Colonic mucosa (tissue), 4 donors: ENCODE measurements around the gene SPPL3. TPM values are rescaled to one million over a fixed set of nuclear protein-coding genes. Genes with fewer than 3 reads are reported as not detected.
A peak's percentile ranks its signal among the peaks of the same experiment; 100 is the strongest.

Experiments used
- DNase-seq: peaks from one replicate; pipeline ENCODE4 v3.0.0-alpha.2; 2020
- H3K27ac ChIP-seq: fragments of 200-600 bp; one replicate; pipeline ENCODE4 v1.8.0; 2021
- H3K27me3 ChIP-seq: fragments of 200-600 bp; one replicate; pipeline ENCODE4 v1.8.0; 2021
- H3K36me3 ChIP-seq: fragments of 200-600 bp; one replicate; pipeline ENCODE4 v1.8.0; 2021
- H3K4me1 ChIP-seq: fragments of 200-600 bp; one replicate; pipeline ENCODE4 v1.8.0; 2021; ENCODE audit warnings: mild to moderate bottlenecking
- H3K4me3 ChIP-seq: fragments of 200-600 bp; one replicate; pipeline ENCODE4 v1.8.0; 2021
- H3K9ac ChIP-seq, 2 donors: one replicate each; pipeline ENCODE4 v1.7.0; 2013; ENCODE audit warnings: control low read depth in 2 of 2, low read depth in 2 of 2, low read length in 2 of 2
- H3K9me3 ChIP-seq: fragments of 200-600 bp; one replicate; pipeline ENCODE4 v1.8.0; 2021
- intact Hi-C: fragments of 100-400 bp; cut with DNase I; formaldehyde crosslinking; loops from one replicate; pipeline ENCODE4 v1.14.1; 2022
- total RNA-seq, 2 donors: library from RNA; stranded (reverse); fragmentation: NEBNext Ultra II Directional in 1 of 2; extraction: Animal tissue kit (Norgen Biotek cat#: 25700) in 1 of 2; gene quantifications; one replicate each; pipeline ENCODE4 v1.2.1, GENCODE V29; 2021
- TF ChIP-seq, protein P1 (sequence below): fragments of 200-600 bp; IDR thresholded peaks from one replicate; pipeline ENCODE4 v1.8.0; 2022; ENCODE audit warnings: antibody characterized with exemption, mild to moderate bottlenecking
- donor health status: healthy.
- donor health status: DM: no; HTN: no; CAD: no.
- donor health status: DM: no; HTN: no; CAD: no.

SPPL3 gene
- total RNA-seq, 2 donors from 2014 or later, result 44.7 to 55.2 TPM

DNA sequence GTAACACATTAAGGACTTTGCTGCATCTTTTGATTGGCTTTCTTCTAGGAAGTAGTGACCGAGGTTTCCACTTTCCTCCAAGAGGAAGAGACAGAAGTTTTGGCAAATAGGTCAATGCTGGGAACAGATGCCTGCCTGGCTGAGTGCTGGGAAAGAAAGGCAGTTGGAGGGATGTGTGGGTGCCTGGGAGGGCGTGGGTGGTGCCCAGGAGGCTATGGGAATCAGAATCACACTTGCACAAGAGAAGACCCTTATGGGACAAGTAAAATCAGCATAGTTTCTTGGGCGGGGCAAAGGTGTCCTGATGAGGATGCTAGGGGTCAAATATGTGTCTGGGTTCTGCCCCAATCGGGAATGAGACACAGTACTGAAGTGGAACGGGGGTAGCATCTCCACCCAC is 179.4 kb downstream of the SPPL3 start:
- Histone ChIP-seq H3K36me3 (no peaks in the 10 kb centered on the region), H3K4me3 (no peak overlapping the region), H3K27ac (no peak overlapping the region), H3K27me3 (no peaks in the 10 kb centered on the region), H3K4me1 (peaks cover 3% of the 10 kb centered on the region), H3K9me3 (no peaks in the 10 kb centered on the region), H3K9ac (peak overlapping the region in 1 of 2 donors; percentile 95)
- DNase-seq, result no peak
- TF ChIP-seq, protein P1, sequence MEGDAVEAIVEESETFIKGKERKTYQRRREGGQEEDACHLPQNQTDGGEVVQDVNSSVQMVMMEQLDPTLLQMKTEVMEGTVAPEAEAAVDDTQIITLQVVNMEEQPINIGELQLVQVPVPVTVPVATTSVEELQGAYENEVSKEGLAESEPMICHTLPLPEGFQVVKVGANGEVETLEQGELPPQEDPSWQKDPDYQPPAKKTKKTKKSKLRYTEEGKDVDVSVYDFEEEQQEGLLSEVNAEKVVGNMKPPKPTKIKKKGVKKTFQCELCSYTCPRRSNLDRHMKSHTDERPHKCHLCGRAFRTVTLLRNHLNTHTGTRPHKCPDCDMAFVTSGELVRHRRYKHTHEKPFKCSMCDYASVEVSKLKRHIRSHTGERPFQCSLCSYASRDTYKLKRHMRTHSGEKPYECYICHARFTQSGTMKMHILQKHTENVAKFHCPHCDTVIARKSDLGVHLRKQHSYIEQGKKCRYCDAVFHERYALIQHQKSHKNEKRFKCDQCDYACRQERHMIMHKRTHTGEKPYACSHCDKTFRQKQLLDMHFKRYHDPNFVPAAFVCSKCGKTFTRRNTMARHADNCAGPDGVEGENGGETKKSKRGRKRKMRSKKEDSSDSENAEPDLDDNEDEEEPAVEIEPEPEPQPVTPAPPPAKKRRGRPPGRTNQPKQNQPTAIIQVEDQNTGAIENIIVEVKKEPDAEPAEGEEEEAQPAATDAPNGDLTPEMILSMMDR, result no peak
- intact Hi-C loops, result no loop called here

DNA sequence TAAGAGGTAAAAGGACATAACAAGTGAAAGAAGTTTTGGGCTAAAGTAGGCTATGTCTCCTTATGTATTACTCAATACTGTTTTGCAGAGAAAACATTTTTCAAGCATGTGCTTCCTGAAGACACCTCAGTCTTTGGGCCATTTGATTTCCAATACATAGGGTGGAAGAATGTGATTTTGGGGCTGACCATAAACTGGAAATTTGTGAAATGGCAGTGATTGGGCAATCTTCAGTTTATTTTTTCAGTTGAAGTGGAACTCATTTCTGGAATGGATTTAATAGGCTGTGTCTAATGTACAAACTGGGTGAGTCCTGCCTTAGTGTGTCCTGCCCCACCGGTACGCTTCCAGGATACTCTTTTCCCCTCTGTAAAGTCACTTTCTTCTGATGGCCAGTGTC is 181.4 kb downstream of the SPPL3 start:
- Histone ChIP-seq H3K27ac (no peak overlapping the region), H3K27me3 (no peaks in the 10 kb centered on the region), H3K4me1 (peaks cover 6% of the 10 kb centered on the region), H3K9ac (no peak overlapping the region), H3K9me3 (no peaks in the 10 kb centered on the region), H3K4me3 (no peak overlapping the region), H3K36me3 (no peaks in the 10 kb centered on the region)
- intact Hi-C loops, result no loop called here
- no peak for DNase-seq
- TF ChIP-seq, protein P1, result no peak

DNA sequence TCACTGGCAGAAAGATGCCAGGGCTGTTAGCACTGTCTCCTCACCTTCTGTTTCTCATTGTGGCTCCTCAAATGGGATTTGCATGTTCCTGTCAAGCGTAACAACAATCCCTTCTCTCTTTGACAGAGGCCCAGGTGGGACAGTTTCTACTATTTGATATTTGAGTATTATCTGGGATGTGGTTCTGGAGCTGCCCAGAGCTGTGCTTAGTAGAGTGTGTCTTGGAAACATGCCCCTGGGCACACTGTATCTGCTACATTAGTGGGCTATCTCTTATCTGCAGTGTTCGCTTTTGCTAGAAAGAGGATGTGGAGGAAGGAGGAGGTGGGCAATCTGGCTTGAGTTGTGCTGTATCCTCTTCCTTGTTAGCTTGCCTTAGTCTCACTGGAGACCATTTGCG is 182.3 kb downstream of the SPPL3 start:
- Histone ChIP-seq H3K36me3 (no peaks in the 10 kb centered on the region), H3K9me3 (no peaks in the 10 kb centered on the region), H3K4me3 (no peak overlapping the region), H3K4me1 (peaks cover 6% of the 10 kb centered on the region), H3K27me3 (no peaks in the 10 kb centered on the region), H3K9ac (no peak overlapping the region), H3K27ac (no peak overlapping the region)
- no peak for DNase-seq
- intact Hi-C loops, result no loop called here
- TF ChIP-seq, protein P1, result no peak

DNA sequence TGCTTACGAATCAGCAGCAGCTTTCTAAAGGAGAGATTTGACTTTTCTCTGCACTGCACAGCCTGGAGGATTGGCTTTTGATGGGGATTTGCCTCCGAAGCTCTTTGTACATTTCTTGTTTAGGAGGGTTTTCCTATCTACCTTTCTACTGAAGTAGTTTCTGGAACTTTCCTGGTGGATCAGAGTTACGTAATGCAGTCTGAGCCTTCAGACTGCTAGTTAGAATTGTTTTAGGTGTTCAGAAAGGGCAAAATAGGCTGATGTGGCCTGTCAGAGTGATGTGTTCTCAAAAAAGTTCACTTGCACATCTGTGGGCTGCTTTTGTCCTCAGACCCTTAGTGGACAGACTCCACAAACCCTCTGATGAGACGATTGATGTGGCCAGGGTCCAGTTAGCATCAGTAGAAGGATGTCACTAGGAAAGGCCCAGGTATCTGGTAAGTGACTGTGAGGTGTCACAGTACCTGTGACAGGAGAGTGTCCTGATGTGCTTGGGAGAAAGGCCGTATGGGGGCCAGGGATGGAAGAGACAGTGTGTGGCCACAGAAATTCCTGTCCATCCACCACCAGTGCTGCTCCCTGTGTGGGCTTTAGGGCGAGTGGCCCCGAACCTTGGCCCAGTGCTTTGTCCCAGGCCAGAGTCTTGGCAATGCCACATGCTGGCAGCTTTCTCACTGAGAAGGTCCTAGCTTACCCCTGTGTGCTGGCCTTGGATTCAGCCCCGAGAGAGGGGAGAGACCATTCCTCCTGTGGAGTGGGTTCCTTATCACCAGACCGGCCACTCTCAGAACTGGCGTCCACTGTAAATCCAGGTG is 183.0 kb downstream of the SPPL3 start:
- Histone ChIP-seq H3K4me1 (peaks cover 9% of the 10 kb centered on the region), H3K9ac (no peak overlapping the region), H3K36me3 (no peaks in the 10 kb centered on the region), H3K9me3 (no peaks in the 10 kb centered on the region), H3K27me3 (no peaks in the 10 kb centered on the region), H3K4me3 (no peak overlapping the region), H3K27ac (peak overlapping the region; percentile 46)
- no peak for DNase-seq
- intact Hi-C loops, result no loop called here
- TF ChIP-seq, protein P1, result no peak

DNA sequence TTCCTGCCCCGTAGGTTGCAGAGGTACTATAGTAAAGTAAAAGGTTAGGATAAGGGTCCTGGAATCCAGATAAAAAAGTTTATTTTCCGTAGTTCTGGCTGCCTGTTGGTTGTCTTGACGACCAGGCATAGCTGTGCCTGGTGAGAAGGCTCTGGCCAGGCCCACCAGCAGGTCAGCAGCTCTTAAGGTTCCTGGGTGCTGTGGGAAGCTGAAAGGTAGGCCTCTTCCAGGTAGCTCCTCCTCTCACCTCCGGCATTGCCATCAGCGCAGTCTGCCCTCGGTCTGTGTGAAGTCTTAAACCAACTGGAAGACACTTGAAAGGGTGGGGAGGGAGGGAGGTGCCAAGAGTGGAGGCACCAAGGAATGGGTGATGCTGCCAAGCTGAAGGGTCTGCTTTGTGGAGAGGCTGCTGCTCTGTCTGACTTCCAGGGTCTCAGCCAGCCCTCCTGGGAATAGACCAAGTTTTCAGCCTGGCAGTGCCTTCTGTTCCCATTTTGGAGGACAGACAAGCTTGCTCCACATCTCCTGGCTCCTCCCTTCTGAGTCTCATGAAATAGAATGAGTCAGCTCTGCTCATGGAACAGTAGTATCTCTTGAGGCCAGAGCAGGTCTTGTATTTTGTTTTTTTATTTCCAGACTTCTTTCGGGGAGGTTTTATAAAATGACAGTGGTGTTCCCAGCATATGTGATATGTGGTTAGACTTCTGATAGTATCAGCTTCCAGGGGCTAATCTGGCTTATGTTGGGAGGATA is 183.7 kb downstream of the SPPL3 start:
- H3K9ac ChIP-seq, result peak overlapping the region in 1 of 2 donors; percentile 73
- H3K9me3 ChIP-seq, result no peaks in the 10 kb centered on the region
- peak overlapping the region; percentile 46 for H3K27ac ChIP-seq
- DNase-seq, result peak; percentile 34
- H3K4me3 ChIP-seq, result no peak overlapping the region
- H3K36me3 ChIP-seq, result no peaks in the 10 kb centered on the region
- H3K4me1 ChIP-seq, result peaks cover 12% of the 10 kb centered on the region
- no peaks in the 10 kb centered on the region for H3K27me3 ChIP-seq
- intact Hi-C loops, result no loop called here
- TF ChIP-seq, protein P1, result no peak
